Measurements from ENCODE around the gene CLASP1.

DNA sequence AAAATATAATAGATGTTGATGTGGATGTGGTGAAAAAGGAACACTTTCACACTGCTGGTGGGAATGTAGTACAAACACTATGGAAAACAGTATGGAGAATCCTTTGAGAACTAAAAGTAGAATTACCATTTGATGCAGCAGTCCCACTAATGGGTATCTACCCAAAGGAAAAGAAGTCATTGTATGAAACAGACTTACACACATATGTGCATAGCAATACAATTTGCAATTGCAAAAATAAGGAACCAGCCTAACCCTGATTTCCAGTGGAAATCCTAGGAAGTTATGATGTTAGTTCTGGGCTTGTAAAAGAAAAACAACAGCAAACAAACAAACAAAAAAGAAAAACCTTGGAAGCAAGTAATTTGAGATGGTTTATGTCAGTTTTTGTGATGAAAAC lies 28.6 kb upstream of the CLASP1 start:
- TF ChIP-seq, protein P1, sequence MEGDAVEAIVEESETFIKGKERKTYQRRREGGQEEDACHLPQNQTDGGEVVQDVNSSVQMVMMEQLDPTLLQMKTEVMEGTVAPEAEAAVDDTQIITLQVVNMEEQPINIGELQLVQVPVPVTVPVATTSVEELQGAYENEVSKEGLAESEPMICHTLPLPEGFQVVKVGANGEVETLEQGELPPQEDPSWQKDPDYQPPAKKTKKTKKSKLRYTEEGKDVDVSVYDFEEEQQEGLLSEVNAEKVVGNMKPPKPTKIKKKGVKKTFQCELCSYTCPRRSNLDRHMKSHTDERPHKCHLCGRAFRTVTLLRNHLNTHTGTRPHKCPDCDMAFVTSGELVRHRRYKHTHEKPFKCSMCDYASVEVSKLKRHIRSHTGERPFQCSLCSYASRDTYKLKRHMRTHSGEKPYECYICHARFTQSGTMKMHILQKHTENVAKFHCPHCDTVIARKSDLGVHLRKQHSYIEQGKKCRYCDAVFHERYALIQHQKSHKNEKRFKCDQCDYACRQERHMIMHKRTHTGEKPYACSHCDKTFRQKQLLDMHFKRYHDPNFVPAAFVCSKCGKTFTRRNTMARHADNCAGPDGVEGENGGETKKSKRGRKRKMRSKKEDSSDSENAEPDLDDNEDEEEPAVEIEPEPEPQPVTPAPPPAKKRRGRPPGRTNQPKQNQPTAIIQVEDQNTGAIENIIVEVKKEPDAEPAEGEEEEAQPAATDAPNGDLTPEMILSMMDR (conservative IDR thresholded peaks at IDR 0.05; ENCODE audit: low read depth in 2 of 2), result no peak
- no peak for TF ChIP-seq POLR2AphosphoS5 (IDR thresholded peaks at IDR 0.05; ENCODE audit: low read depth)
- TF ChIP-seq, protein P2, sequence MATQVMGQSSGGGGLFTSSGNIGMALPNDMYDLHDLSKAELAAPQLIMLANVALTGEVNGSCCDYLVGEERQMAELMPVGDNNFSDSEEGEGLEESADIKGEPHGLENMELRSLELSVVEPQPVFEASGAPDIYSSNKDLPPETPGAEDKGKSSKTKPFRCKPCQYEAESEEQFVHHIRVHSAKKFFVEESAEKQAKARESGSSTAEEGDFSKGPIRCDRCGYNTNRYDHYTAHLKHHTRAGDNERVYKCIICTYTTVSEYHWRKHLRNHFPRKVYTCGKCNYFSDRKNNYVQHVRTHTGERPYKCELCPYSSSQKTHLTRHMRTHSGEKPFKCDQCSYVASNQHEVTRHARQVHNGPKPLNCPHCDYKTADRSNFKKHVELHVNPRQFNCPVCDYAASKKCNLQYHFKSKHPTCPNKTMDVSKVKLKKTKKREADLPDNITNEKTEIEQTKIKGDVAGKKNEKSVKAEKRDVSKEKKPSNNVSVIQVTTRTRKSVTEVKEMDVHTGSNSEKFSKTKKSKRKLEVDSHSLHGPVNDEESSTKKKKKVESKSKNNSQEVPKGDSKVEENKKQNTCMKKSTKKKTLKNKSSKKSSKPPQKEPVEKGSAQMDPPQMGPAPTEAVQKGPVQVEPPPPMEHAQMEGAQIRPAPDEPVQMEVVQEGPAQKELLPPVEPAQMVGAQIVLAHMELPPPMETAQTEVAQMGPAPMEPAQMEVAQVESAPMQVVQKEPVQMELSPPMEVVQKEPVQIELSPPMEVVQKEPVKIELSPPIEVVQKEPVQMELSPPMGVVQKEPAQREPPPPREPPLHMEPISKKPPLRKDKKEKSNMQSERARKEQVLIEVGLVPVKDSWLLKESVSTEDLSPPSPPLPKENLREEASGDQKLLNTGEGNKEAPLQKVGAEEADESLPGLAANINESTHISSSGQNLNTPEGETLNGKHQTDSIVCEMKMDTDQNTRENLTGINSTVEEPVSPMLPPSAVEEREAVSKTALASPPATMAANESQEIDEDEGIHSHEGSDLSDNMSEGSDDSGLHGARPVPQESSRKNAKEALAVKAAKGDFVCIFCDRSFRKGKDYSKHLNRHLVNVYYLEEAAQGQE (IDR thresholded peaks at IDR 0.05; ENCODE audit: unreplicated experiment), result no peak
- no peak for TF ChIP-seq CREB1 (CRISPR knock-in tag; IDR thresholded peaks at IDR 0.05; ENCODE audit: low read depth)
- no peak for TF ChIP-seq STAT1 (IDR thresholded peaks at IDR 0.05; ENCODE audit: unreplicated experiment)
- TF ChIP-seq EZH2 (IDR thresholded peaks at IDR 0.05; ENCODE audit: low read depth, unreplicated experiment), result no peak
- TF ChIP-seq EZH2phosphoT487 (IDR thresholded peaks at IDR 0.05; ENCODE audit: unreplicated experiment), result no peak
- TF ChIP-seq ZNF114 (CRISPR knock-in tag; IDR thresholded peaks at IDR 0.05), result no peak
